Body of pancreas (tissue), 4 donors: ENCODE results near the gene CD300E.

ENCODE experiments used
- POLR2A ChIP-seq, 3 donors: fragments of 450-650 bp; IDR thresholded peaks; one replicate each; pipeline ENCODE4 v1.6.1; 2016; ENCODE audit warnings: antibody characterized with exemption in 3 of 3, mild to moderate bottlenecking in 2 of 3
- TF ChIP-seq, protein P1 (sequence below), 7 experiments: fragments of 450-650 bp in 4 of 7; fragments of 200-600 bp in 3 of 7; sonication (generic) in 3 of 7; IDR thresholded peaks; one replicate each; pipeline ENCODE4 v1.5.1; 2016 to 2019; ENCODE audit warnings: antibody characterized with exemption in 7 of 7

DNA sequence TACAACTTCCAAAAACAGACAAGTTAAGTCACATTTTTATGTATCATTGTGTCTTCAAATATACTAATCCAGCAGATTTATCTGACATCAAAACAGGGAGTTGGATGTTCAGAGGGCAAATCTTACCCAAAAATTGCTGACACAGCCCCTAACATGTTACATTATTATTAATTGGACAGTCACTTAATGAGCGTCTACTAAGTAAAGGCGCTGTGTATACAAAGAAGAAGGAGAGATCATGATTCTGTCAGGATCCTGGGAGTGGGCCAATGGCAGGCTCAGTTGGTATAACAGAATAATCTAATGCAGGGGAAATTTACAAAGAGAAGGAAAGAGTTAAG, 18.4 kb upstream of the CD300E start:
- TF ChIP-seq POLR2A (IDR thresholded peaks at IDR 0.05), result no peak
- TF ChIP-seq, protein P1, sequence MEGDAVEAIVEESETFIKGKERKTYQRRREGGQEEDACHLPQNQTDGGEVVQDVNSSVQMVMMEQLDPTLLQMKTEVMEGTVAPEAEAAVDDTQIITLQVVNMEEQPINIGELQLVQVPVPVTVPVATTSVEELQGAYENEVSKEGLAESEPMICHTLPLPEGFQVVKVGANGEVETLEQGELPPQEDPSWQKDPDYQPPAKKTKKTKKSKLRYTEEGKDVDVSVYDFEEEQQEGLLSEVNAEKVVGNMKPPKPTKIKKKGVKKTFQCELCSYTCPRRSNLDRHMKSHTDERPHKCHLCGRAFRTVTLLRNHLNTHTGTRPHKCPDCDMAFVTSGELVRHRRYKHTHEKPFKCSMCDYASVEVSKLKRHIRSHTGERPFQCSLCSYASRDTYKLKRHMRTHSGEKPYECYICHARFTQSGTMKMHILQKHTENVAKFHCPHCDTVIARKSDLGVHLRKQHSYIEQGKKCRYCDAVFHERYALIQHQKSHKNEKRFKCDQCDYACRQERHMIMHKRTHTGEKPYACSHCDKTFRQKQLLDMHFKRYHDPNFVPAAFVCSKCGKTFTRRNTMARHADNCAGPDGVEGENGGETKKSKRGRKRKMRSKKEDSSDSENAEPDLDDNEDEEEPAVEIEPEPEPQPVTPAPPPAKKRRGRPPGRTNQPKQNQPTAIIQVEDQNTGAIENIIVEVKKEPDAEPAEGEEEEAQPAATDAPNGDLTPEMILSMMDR (IDR thresholded peaks at IDR 0.05), result no peak
